Activated CD4-positive, alpha-beta T cell treated with anti-CD3 and anti-CD28 coated beads, Interleukin-2, amount 50 U/mL, for 24 hours (primary cell): ENCODE data around the gene CDRT15L2.
"Not testable (repeated sequence)": the region's sequence is repeated elsewhere in the genome, so short reads cannot be mapped to it uniquely, and the experiment has no call there.

Experiments used
- DNase-seq, 2 donors: peaks; one replicate each; pipeline ENCODE4 v3.0.0-alpha.2; 2020; ENCODE audit warnings: low read depth in 1 of 2, low spot score in 1 of 2

CDRT15L2 gene

GRCh38 chr17:20573216-20573615, 6.3 kb upstream of the CDRT15L2 start:
- not testable (repeated sequence) for DNase-seq

GRCh38 chr17:20575071-20575470, 4.5 kb upstream of the CDRT15L2 start:
- DNase-seq: not testable (repeated sequence)

GRCh38 chr17:20583891-20584577, 4.5 kb downstream of the CDRT15L2 start:
- not testable (repeated sequence) for DNase-seq

DNA sequence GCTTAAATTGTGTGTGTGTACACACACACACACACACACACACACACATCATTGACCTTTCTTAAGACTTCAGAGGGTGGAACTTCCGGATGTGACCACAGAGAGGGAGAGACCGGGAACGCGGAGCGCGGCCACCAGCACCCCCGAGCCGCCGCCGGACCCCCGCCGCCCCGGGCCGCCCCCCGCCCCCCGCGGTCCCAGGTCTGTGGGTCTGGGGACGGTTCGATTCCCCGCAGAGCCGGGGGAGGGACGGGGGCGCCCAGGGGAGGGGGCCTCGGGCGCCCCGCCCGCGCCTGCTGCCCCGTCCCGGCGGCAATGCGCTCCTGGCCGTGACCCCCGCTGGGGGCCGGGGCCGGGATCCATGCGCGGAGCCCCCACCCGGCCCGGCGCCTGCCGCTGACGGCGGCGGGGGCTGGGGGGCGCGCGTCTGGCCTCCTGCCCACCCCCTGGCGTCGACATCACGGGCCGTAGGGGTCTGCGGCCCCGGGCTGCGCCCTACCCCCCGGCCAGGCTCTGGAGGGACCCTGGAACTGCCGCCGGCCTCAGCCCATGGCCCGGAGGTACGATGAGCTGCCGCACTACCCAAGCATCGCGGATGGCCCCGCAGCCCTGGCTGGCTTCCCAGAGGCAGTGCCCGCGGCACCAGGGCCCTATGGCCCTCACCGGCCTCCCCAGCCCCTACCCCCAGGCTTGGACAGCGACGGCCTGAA, 9.4 kb downstream of the CDRT15L2 start:
- DNase-seq: not testable (repeated sequence)

GRCh38 chr17:20589454-20589810, 9.9 kb downstream of the CDRT15L2 start:
- DNase-seq: not testable (repeated sequence)

- DNase-seq: not testable (repeated sequence)
These were observed 11.5 kb downstream of the CDRT15L2 start for GRCh38 chr17:20591040-20591439.

GRCh38 chr17:20605568-20605967, 26.0 kb downstream of the CDRT15L2 start:
- DNase-seq: not testable (repeated sequence)

DNA sequence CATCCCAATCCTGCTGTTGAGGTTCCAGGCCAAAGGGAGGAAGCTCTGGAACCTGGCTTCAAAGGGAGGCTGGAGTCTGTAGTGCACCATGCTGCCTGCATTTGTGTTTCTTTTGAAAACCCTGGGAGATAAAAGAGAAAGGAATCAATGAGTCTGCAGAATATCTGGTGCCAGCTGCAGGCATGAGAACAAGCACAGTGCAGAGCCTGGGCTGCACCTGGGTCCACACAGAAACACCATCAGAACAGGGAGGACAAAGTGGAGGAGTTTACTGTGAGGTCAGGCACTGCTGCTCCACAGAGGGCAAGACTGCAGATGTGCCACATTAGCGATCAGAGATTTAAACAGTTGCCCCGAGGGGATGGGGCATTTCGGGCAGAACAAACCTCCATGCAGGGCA, 30.0 kb downstream of the CDRT15L2 start:
- not testable (repeated sequence) for DNase-seq

GRCh38 chr17:20611309-20611708, 31.8 kb downstream of the CDRT15L2 start:
- no peak for DNase-seq

DNA sequence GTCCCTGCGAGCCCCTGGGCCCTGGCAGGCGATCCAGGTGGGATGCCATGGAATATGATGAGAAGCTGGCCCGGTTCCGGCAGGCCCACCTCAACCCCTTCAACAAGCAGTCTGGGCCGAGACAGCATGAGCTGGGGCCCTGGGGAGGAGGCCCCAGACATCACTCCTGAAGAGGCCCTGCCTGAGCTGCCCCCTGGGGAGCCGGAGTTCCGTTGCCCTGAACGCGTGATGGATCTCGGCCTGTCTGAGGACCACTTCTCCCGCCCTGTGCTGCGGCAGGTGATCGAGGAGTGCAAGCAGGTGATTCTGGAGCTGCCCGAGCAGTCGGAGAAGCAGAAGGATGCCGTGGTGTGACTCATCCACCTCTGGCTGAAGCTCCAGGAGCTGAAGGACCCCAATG, 33.1 kb downstream of the CDRT15L2 start:
- no peak for DNase-seq

- no peak for DNase-seq
These were observed 33.7 kb downstream of the CDRT15L2 start for GRCh38 chr17:20613248-20613647.

DNA sequence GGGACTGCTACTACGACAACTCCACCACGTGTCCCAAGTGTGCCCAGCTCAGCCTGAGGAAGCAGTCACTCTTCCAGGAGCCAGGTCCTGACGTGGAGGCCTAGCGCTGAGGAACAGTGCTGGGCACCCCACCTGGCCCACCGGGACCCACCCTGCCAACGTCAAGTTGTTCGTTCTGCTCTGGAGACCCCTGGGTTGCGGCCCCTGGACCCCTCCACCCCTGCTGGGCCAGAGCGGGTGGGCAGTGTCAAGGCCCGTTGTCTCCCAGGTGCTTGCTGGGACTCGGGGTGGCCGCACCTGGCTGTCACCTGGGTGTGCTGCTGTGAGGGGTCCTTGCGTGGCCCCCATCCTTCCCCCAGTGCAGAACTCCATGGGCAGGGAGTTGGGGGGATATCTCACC, 34.4 kb downstream of the CDRT15L2 start:
- DNase-seq: no peak

DNA sequence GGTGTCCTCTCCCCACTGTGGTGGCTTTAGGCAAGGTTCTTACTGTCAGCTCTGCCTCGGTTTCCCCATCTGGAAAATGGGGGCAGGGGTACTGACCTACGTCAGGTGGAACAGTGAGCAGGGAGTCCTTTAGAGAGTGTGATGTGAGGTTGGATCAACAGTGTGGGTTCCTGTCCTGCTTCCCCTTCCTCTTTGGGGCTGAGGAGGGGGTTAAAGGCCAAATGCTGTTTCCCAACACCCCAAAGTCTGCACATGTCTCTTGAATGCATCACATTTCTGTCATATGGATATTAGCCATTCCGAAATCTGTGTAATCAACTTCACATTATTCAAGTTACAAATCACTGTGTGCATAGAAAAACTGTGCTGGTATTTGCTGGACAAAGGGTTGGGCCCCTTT, 35.9 kb downstream of the CDRT15L2 start:
- DNase-seq: not testable (repeated sequence)
